ENCODE results near the gene RGS9. TPM values are rescaled to one million over a fixed set of nuclear protein-coding genes. Genes with fewer than 3 reads are reported as not detected.

The RGS9 gene
- total RNA-seq, 3 donors from 2014 or later = 0.55 to 0.87 (median 0.56) TPM

Other genes with a start within 250 kb of the RGS9 start
- 1 to 10 TPM; 1.9 to 3.0 (median 2.9) TPM for gene LRRC37A3, start 217.9 kb upstream of the RGS9 start, total RNA-seq
- gene GNA13, start 80.6 kb upstream of the RGS9 start, total RNA-seq = 10 to 100 TPM; 45.7 to 54.9 (median 47.2) TPM

All from activated T-cell treated with anti-CD3 and anti-CD28 coated beads, Interleukin-2, amount 50 U/mL, for 4 hours (primary cell).